Mesendoderm (in vitro differentiated cells): Measurements from ENCODE around the gene AP5Z1.

Experiments
- DNase-seq: peaks from one replicate; pipeline ENCODE4 v3.0.0; 2013
- H2AK5ac ChIP-seq: 2 replicates; pipeline ENCODE4 v1.6.1; 2013; ENCODE audit warnings: low read length, inconsistent platforms
- H2BK120ac ChIP-seq: 2 replicates; pipeline ENCODE4 v1.6.1; 2013; ENCODE audit warnings: low read depth, mild to moderate bottlenecking, low read length, moderate library complexity, mixed read lengths
- H2BK15ac ChIP-seq: replicated peaks from 2 replicates; pipeline ENCODE4 v1.6.1; 2013; ENCODE audit warnings: low read depth, mild to moderate bottlenecking, moderate library complexity
- H2BK5ac ChIP-seq: 2 replicates; pipeline ENCODE4 v1.6.1; 2013; ENCODE audit warnings: low read length, inconsistent platforms
- H3K18ac ChIP-seq: 2 replicates; pipeline ENCODE4 v1.6.1; 2013; ENCODE audit warnings: mild to moderate bottlenecking, low read length, mixed read lengths
- H3K23ac ChIP-seq: one replicate; pipeline ENCODE4 v1.6.1; 2013; ENCODE audit warnings: low read length
- H3K27ac ChIP-seq: 2 replicates; pipeline ENCODE4 v1.5.1; 2013; ENCODE audit warnings: low read depth, mild to moderate bottlenecking, inconsistent platforms, low read length, moderate library complexity
- H3K27me3 ChIP-seq: 2 replicates; pipeline ENCODE4 v1.6.1; 2013; ENCODE audit warnings: low read length, control low read depth, mild to moderate bottlenecking, inconsistent platforms; ENCODE audit not compliant: insufficient read depth, poor library complexity
- H3K36me3 ChIP-seq: 2 replicates; pipeline ENCODE4 v1.6.1; 2013; ENCODE audit warnings: low read length, inconsistent platforms; ENCODE audit not compliant: control insufficient read depth, insufficient read depth
- H3K4ac ChIP-seq: one replicate; pipeline ENCODE4 v1.6.1; 2013; ENCODE audit warnings: low read depth, mild to moderate bottlenecking, low read length, moderate library complexity
- H3K4me1 ChIP-seq: 2 replicates; pipeline ENCODE4 v1.6.1; 2013; ENCODE audit warnings: low read depth, low read length, inconsistent platforms; ENCODE audit not compliant: control insufficient read depth
- H3K4me2 ChIP-seq: 2 replicates; pipeline ENCODE4 v1.6.1; 2013; ENCODE audit warnings: low read length
- H3K4me3 ChIP-seq: 2 replicates; pipeline ENCODE4 v1.5.1; 2013; ENCODE audit warnings: mild to moderate bottlenecking, low read length
- H3K56ac ChIP-seq: one replicate; pipeline ENCODE4 v1.6.1; 2013; ENCODE audit warnings: low read length
- H3K79me1 ChIP-seq: 2 replicates; pipeline ENCODE4 v1.6.1; 2013; ENCODE audit warnings: low read length, inconsistent platforms
- H3K79me2 ChIP-seq: 2 replicates; pipeline ENCODE4 v1.6.1; 2013; ENCODE audit warnings: mild to moderate bottlenecking, low read length; ENCODE audit not compliant: control insufficient read depth, insufficient read depth
- H3K9ac ChIP-seq: 2 replicates; pipeline ENCODE4 v1.6.1; 2013; ENCODE audit warnings: low read length, inconsistent platforms
- H4K5ac ChIP-seq: one replicate; pipeline ENCODE4 v1.6.1; 2013; ENCODE audit warnings: low read length
- H4K8ac ChIP-seq: one replicate; pipeline ENCODE4 v1.6.1; 2013; ENCODE audit warnings: low read depth, mild to moderate bottlenecking, control low read depth, low read length, moderate library complexity
- WGBS: extraction: QIAGEN DNeasy Blood & Tissue Kit; methylation state at CpG from one replicate; pipeline ENCODE4 v1.1.7; 2013; ENCODE audit warnings: low lambda C conversion rate, missing lambda C conversion rate; ENCODE audit not compliant: insufficient coverage; ENCODE audit errors: extremely low coverage; 5-methylcytosine and 5-hydroxymethylcytosine counted together

The AP5Z1 gene

DNA sequence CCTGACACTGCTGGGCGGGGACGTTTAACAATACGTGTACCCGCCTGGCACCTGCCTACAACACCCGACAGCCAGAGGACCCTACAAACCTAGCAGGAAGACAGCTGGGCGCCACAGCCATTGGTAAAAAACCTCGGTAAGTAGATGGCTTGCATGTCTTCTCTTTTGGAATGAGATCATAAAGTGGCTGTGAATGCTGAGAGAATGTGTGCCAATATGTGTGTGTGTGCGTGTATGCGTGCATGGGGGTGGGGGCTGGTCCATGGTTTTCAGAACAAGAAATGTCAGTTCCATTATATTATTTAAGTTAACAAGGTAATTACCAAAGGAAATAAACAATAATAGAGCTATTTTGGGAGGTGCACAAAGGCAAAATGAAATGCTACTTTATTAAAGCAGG, 47.3 kb downstream of the AP5Z1 start:
- no peak overlapping the region for H2BK120ac ChIP-seq
- no peaks in the 10 kb centered on the region for H3K36me3 ChIP-seq
- no peaks in the 10 kb centered on the region for H3K4me1 ChIP-seq
- WGBS, result no CpG with 5 or more reads among the region's 9 CpGs
- no peaks in the 10 kb centered on the region for H3K79me1 ChIP-seq
- no peaks in the 10 kb centered on the region for H3K79me2 ChIP-seq
- H2BK5ac ChIP-seq, result no peak overlapping the region
- H4K5ac ChIP-seq, result no peak overlapping the region
- H3K56ac ChIP-seq, result no peak overlapping the region
- H3K23ac ChIP-seq, result no peak overlapping the region
- H2BK15ac ChIP-seq, result no peak overlapping the region
- no peak for DNase-seq
- H3K18ac ChIP-seq, result no peak overlapping the region
- H3K27me3 ChIP-seq, result no peaks in the 10 kb centered on the region
- H4K8ac ChIP-seq, result no peak overlapping the region
- no peak overlapping the region for H2AK5ac ChIP-seq
- no peak overlapping the region for H3K4ac ChIP-seq
- no peak overlapping the region for H3K27ac ChIP-seq
- no peak overlapping the region for H3K4me2 ChIP-seq
- H3K4me3 ChIP-seq, result no peak overlapping the region
- H3K9ac ChIP-seq, result no peak overlapping the region

DNA sequence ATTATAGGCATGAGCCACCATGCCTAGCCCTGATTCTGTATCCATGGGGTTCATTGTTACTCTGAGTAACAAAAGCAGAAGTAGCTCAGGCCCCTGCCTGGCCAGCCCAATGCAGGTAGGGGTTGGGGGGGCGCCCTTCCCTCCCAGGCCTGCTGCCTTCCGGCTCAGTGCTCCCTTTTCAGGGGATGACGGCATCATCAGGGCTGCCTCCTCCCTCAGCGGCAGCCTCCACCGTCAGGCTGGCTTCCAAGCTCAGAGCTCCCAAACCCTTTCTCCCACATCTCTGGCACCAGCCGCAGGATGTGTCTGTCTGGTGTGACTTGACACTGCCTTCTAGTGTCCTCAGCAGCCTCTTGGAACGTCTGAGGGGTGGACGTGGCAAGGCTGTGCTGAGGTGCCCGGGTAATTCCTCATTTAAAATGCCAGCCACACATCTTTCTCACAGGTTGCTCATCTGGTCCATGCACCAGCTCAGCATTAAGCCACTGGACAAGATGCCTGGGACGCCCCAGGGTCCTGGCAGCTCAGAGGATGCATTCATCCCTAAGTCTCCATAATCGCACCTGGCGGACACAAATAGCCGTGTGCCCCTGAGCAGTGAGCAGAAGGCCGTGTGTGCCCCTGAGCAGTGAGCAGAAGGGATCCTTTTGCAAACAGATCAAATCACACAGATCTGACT, 48.2 kb downstream of the AP5Z1 start:
- Histone ChIP-seq H3K79me1 (no peaks in the 10 kb centered on the region), H3K4me3 (no peak overlapping the region), H2BK15ac (no peak overlapping the region), H3K4ac (no peak overlapping the region), H3K4me2 (no peak overlapping the region), H3K27me3 (no peaks in the 10 kb centered on the region), H3K36me3 (no peaks in the 10 kb centered on the region), H3K56ac (no peak overlapping the region), H3K27ac (no peak overlapping the region), H3K4me1 (no peaks in the 10 kb centered on the region), H2BK120ac (no peak overlapping the region), H3K9ac (no peak overlapping the region), H3K23ac (no peak overlapping the region), H3K79me2 (no peaks in the 10 kb centered on the region), H4K8ac (no peak overlapping the region), H2BK5ac (no peak overlapping the region), H4K5ac (no peak overlapping the region), H3K18ac (no peak overlapping the region), H2AK5ac (no peak overlapping the region)
- no CpG with 5 or more reads among the region's 14 CpGs for WGBS
- DNase-seq, result no peak

DNA sequence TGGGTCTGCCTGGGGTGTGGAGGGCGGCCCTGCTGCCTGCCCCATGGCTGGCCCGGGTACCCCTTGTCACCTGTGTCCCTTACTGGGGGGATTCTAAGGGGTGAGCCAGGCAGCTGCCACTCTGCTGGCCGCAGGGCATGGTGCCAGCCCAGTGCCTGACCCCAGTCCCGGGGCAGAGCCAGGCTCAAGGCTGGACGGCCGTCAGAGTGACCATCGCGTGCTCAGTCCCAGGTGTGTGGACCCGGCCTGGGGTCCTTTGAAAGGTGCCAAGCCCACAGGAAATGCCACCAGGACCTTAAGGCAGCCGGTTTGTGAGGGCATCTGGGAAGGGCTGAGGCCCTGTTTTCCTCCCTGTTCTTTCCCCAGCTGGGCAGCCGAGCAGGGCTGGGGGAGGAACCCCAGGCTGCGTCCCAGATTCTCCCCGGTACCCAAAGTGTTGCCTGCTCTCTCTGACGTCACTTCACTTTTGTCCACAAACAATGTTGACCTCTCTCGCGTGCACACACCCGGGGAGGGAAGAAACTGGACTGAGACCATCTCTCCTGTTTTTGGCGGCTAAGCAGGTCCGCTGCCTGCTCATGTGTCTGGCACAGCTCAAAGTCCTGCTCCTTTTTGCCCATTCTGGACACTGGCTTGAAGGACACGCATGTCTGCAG, 48.8 kb downstream of the AP5Z1 start:
- H3K27ac ChIP-seq, result no peak overlapping the region
- no peak for DNase-seq
- WGBS, result no CpG with 5 or more reads among the region's 20 CpGs

DNA sequence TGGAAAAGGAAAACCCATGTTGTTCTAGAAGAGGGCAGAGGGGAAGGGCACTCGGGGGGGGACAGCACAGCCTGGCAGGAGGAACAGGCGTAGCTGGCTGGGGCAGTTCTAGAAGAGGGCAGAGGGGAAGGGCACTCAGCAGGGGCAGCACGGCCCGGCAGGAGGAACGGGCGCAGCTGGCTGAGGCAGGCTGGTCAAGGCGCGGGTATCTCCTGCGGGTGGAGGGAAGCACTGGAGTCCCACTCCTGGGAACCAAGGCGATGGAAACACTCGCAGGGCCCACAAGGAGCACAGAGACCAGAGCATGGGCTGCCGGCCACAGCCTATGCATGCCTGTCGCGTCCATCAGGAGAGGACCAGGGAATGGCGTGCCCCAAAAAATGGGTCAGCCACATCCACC, 49.7 kb downstream of the AP5Z1 start:
- H3K79me1 ChIP-seq, result no peaks in the 10 kb centered on the region
- DNase-seq, result no peak
- H2BK15ac ChIP-seq, result no peak overlapping the region
- no peak overlapping the region for H4K8ac ChIP-seq
- no peak overlapping the region for H2AK5ac ChIP-seq
- no peaks in the 10 kb centered on the region for H3K79me2 ChIP-seq
- no peaks in the 10 kb centered on the region for H3K27me3 ChIP-seq
- no peak overlapping the region for H3K23ac ChIP-seq
- H3K18ac ChIP-seq, result no peak overlapping the region
- H4K5ac ChIP-seq, result no peak overlapping the region
- no peak overlapping the region for H3K4ac ChIP-seq
- H3K9ac ChIP-seq, result no peak overlapping the region
- H3K36me3 ChIP-seq, result no peaks in the 10 kb centered on the region
- H3K56ac ChIP-seq, result no peak overlapping the region
- no peak overlapping the region for H2BK5ac ChIP-seq
- H3K4me3 ChIP-seq, result no peak overlapping the region
- no peak overlapping the region for H3K27ac ChIP-seq
- no peak overlapping the region for H2BK120ac ChIP-seq
- H3K4me1 ChIP-seq, result no peaks in the 10 kb centered on the region
- WGBS, result no CpG with 5 or more reads among the region's 15 CpGs
- no peak overlapping the region for H3K4me2 ChIP-seq

More for the DNA sequence above, 48.8 kb downstream of the AP5Z1 start:
- no peak overlapping the region for H3K4me2 ChIP-seq
- H3K4me1 ChIP-seq, result no peaks in the 10 kb centered on the region
- no peak overlapping the region for H2BK5ac ChIP-seq
- H2BK15ac ChIP-seq, result no peak overlapping the region
- H4K8ac ChIP-seq, result no peak overlapping the region
- H3K79me2 ChIP-seq, result no peaks in the 10 kb centered on the region
- no peak overlapping the region for H3K18ac ChIP-seq
- H3K4me3 ChIP-seq, result no peak overlapping the region
- no peaks in the 10 kb centered on the region for H3K79me1 ChIP-seq
- no peak overlapping the region for H3K4ac ChIP-seq
- no peaks in the 10 kb centered on the region for H3K36me3 ChIP-seq
- H3K23ac ChIP-seq, result no peak overlapping the region
- no peak overlapping the region for H3K9ac ChIP-seq
- no peak overlapping the region for H3K56ac ChIP-seq
- no peaks in the 10 kb centered on the region for H3K27me3 ChIP-seq
- H2AK5ac ChIP-seq, result no peak overlapping the region
- no peak overlapping the region for H2BK120ac ChIP-seq
- H4K5ac ChIP-seq, result no peak overlapping the region

DNA sequence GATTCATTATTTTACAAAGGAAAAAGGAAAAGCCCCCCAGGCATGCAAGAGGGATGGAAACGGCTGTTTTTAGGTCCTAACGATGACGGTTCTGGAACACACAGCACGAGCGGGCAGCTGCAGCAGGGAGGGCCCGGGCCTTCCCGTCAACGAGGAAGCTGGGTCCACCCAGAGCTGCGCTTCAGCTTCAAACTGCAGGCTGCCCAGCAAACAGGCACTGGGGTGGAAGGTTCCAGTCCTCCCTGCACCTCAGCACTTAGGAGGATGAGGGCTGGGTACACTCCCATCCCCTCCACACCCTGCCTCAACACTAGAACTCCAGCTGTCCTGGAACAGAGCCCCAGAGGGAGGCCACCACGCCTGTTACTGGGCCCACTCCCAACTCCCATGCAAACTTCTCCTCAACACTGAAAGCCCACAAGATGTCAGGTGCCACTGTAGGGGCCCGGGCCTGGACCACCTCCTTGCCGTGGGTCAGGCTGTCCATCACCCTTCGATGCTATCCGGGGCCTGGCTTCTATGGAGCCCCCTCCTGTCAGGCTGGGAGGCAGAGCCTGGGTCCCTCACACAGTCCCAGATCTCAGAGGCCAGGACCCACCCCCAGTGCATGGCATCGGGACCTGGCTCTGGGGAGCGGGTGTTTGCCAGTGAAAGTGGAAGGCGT, 53.4 kb downstream of the AP5Z1 start:
- Histone ChIP-seq H3K4me3 (no peak overlapping the region), H3K27me3 (no peaks in the 10 kb centered on the region), H2BK120ac (no peak overlapping the region), H3K79me1 (no peaks in the 10 kb centered on the region), H3K23ac (no peak overlapping the region), H3K36me3 (no peaks in the 10 kb centered on the region), H3K4me2 (no peak overlapping the region), H3K18ac (no peak overlapping the region), H3K4me1 (no peaks in the 10 kb centered on the region), H3K4ac (no peak overlapping the region), H3K9ac (no peak overlapping the region), H2AK5ac (no peak overlapping the region), H3K79me2 (no peaks in the 10 kb centered on the region), H4K5ac (no peak overlapping the region), H2BK5ac (no peak overlapping the region), H3K27ac (no peak overlapping the region), H3K56ac (no peak overlapping the region), H4K8ac (no peak overlapping the region), H2BK15ac (no peak overlapping the region)
- WGBS, result no CpG with 5 or more reads among the region's 17 CpGs
- no peak for DNase-seq
